ENCODE results near the gene FBLN5. TPM values are rescaled to one million over a fixed set of nuclear protein-coding genes. Genes with fewer than 3 reads are reported as not detected.

The FBLN5 gene
- total RNA-seq, 1 donor from 2014 or later, result 1.1 TPM

GRCh38 chr14:91946622-91947474, 646 bp downstream of the FBLN5 start:
- DNase-seq (ENCODE audit: extremely low read depth, low read depth, low spot score), result no peak

- no peak for DNase-seq (ENCODE audit: extremely low read depth, low read depth, low spot score)
Observed at GRCh38 chr14:91945751-91946621, 1.5 kb downstream of the FBLN5 start.

- no peak for DNase-seq (ENCODE audit: extremely low read depth, low read depth, low spot score)
Observed at GRCh38 chr14:91942946-91943345, 4.5 kb downstream of the FBLN5 start.

GRCh38 chr14:91942128-91942527, 5.4 kb downstream of the FBLN5 start:
- DNase-seq (ENCODE audit: extremely low read depth, low read depth, low spot score), result no peak

GRCh38 chr14:91940209-91940608, 7.3 kb downstream of the FBLN5 start:
- DNase-seq (ENCODE audit: extremely low read depth, low read depth, low spot score), result no peak

- DNase-seq (ENCODE audit: extremely low read depth, low read depth, low spot score), result no peak
Observed at GRCh38 chr14:91935586-91935985, 11.9 kb downstream of the FBLN5 start.

GRCh38 chr14:91934554-91935285, 12.8 kb downstream of the FBLN5 start:
- DNase-seq (ENCODE audit: extremely low read depth, low read depth, low spot score), result no peak

GRCh38 chr14:91931478-91932088, 15.9 kb downstream of the FBLN5 start:
- DNase-seq (ENCODE audit: extremely low read depth, low read depth, low spot score), result no peak

GRCh38 chr14:91929700-91930099, 17.8 kb downstream of the FBLN5 start:
- DNase-seq (ENCODE audit: extremely low read depth, low read depth, low spot score), result no peak

GRCh38 chr14:91927800-91928199, 19.7 kb downstream of the FBLN5 start:
- DNase-seq (ENCODE audit: extremely low read depth, low read depth, low spot score), result no peak

GRCh38 chr14:91927191-91927590, 20.3 kb downstream of the FBLN5 start:
- no peak for DNase-seq (ENCODE audit: extremely low read depth, low read depth, low spot score)

GRCh38 chr14:91926131-91926890, 21.2 kb downstream of the FBLN5 start:
- no peak for DNase-seq (ENCODE audit: extremely low read depth, low read depth, low spot score)

GRCh38 chr14:91925727-91926121, 21.8 kb downstream of the FBLN5 start:
- no peak for DNase-seq (ENCODE audit: extremely low read depth, low read depth, low spot score)

- no peak for DNase-seq (ENCODE audit: extremely low read depth, low read depth, low spot score)
Observed at GRCh38 chr14:91925001-91925726, 22.3 kb downstream of the FBLN5 start.

GRCh38 chr14:91920526-91920925, 27.0 kb downstream of the FBLN5 start:
- no peak for DNase-seq (ENCODE audit: extremely low read depth, low read depth, low spot score)

- no peak for DNase-seq (ENCODE audit: extremely low read depth, low read depth, low spot score)
Observed at GRCh38 chr14:91919814-91920213, 27.7 kb downstream of the FBLN5 start.

GRCh38 chr14:91918186-91918883, 29.2 kb downstream of the FBLN5 start:
- DNase-seq (ENCODE audit: extremely low read depth, low read depth, low spot score), result no peak

GRCh38 chr14:91912035-91912434, 35.5 kb downstream of the FBLN5 start:
- no peak for DNase-seq (ENCODE audit: extremely low read depth, low read depth, low spot score)
